Endothelial cell of umbilical vein (primary cell): ENCODE measurements around the gene DIS3L2. TPM values are rescaled to one million over a fixed set of nuclear protein-coding genes. Genes with fewer than 3 reads are reported as not detected.
"Not testable (repeated sequence)": the region's sequence is repeated elsewhere in the genome, so short reads cannot be mapped to it uniquely, and the experiment has no call there.

Experiments used
- BruUV-seq: library from RNA; stranded (reverse); fragments of 400-500 nt; replicated peaks from 2 replicates; lab custom pipeline; 2021; lab: Mats Ljungman, UMichigan
- CTCF ChIA-PET: fragments of 300-600, 350-600 bp; sonication (Branson Sonifier 250); formaldehyde crosslinking; loops from one replicate; lab custom pipeline; 2021; ENCODE audit warnings: antibody characterized with exemption, inconsistent platforms; lab: Charles Lee
- POLR2A ChIA-PET: fragments of 300-600, 350-600 bp; sonication (Branson Sonifier 250); formaldehyde crosslinking; loops from one replicate; lab custom pipeline; 2021; ENCODE audit warnings: antibody characterized with exemption, inconsistent platforms; lab: Charles Lee
- DNase-seq: peaks from one replicate; pipeline ENCODE4 v3.0.0-alpha.2; 2011; ENCODE audit warnings: low read depth, low spot score
- FAIRE-seq: peaks from 2 replicates; lab custom pipeline; 2011; peaks lifted over from hg19 to GRCh38; lab: Jason Lieb, UNC
- H2AFZ ChIP-seq: 2 replicates; pipeline ENCODE4 v1.6.0; 2012; ENCODE audit warnings: low read depth, low read length, control low read depth, inconsistent platforms
- H3K27ac ChIP-seq: 2 replicates; pipeline ENCODE4 v1.5.1; 2011; ENCODE audit warnings: low read depth, mild to moderate bottlenecking, control low read depth, low read length, moderate library complexity; ENCODE audit not compliant: insufficient read depth
- H3K27me3 ChIP-seq, 2 experiments: 2 replicates each; pipeline versions ENCODE4 v1.6.0 to v1.6.1; 2011; ENCODE audit warnings: low read length in 2 of 2, mixed read lengths in 1 of 2; ENCODE audit not compliant: control insufficient read depth in 2 of 2, insufficient read depth in 2 of 2
- H3K36me3 ChIP-seq, 2 experiments: 2 replicates in 1 of 2; 3 replicates in 1 of 2; pipeline ENCODE4 v1.5.1; 2011; ENCODE audit warnings: low read length in 2 of 2, mild to moderate bottlenecking in 1 of 2, moderate library complexity in 1 of 2; ENCODE audit not compliant: control insufficient read depth in 2 of 2, insufficient read depth in 2 of 2; ENCODE audit errors: extremely low read depth in 1 of 2
- H3K4me1 ChIP-seq: 3 replicates; pipeline ENCODE4 v1.5.1; 2011; ENCODE audit warnings: mild to moderate bottlenecking, low read length; ENCODE audit not compliant: control insufficient read depth, insufficient read depth; ENCODE audit errors: extremely low read depth
- H3K4me2 ChIP-seq: 2 replicates; pipeline ENCODE4 v1.6.1; 2011; ENCODE audit warnings: low read length, control low read depth, mixed read lengths; ENCODE audit not compliant: insufficient read depth
- H3K4me3 ChIP-seq, 3 experiments: fragments of 200-600 bp in 1 of 3; sonication (generic), shearing (Covaris generic) in 1 of 3; replicated peaks in 1 of 3; 2 replicates each; pipeline ENCODE4 v1.5.1; 2011 to 2016; ENCODE audit warnings: control low read depth in 3 of 3, low read length in 3 of 3, mild to moderate bottlenecking in 2 of 3, inconsistent platforms in 1 of 3, low read depth in 1 of 3, moderate library complexity in 1 of 3; ENCODE audit not compliant: insufficient read depth in 1 of 3
- H3K79me2 ChIP-seq: 2 replicates; pipeline ENCODE4 v1.6.0; 2012; ENCODE audit warnings: low read length, inconsistent platforms; ENCODE audit not compliant: control insufficient read depth, insufficient read depth
- H3K9ac ChIP-seq: replicated peaks from 2 replicates; pipeline ENCODE3; 2011; ENCODE audit warnings: low read length, control low read depth; ENCODE audit not compliant: insufficient read depth; ENCODE audit errors: extremely low read depth
- H3K9me1 ChIP-seq: replicated peaks from 3 replicates; pipeline ENCODE4 v1.6.0; 2011; ENCODE audit warnings: mild to moderate bottlenecking, low read length; ENCODE audit not compliant: control insufficient read depth, insufficient read depth; ENCODE audit errors: extremely low read depth
- H3K9me3 ChIP-seq: replicated peaks from 2 replicates; pipeline ENCODE4 v1.5.1; 2012; ENCODE audit warnings: low read length, inconsistent platforms; ENCODE audit not compliant: control insufficient read depth, insufficient read depth
- H4K20me1 ChIP-seq: replicated peaks from 2 replicates; pipeline ENCODE3; 2011; ENCODE audit warnings: mild to moderate bottlenecking, low read length; ENCODE audit not compliant: control insufficient read depth, insufficient read depth; ENCODE audit errors: extremely low read depth
- dilution Hi-C: fragments of 300-500 bp; cut with MboI; formaldehyde crosslinking; loops from one replicate; pipeline ENCODE4 v1.15.0; 2019; ENCODE audit warnings: low sequenced_read_pairs; ENCODE audit not compliant: extremely low pct_ligation_motif_present
- intact Hi-C: fragments of 100-400 bp; cut with micrococcal nuclease; formaldehyde crosslinking; loops from one replicate; pipeline ENCODE4 v1.10.0; 2022
- polyA plus RNA-seq, 4 experiments: library from polyadenylated mRNA; depleted of rRNA in 3 of 4; stranded (reverse) in 3 of 4; unstranded in 1 of 4; fragments of >200 nt; gene quantifications; 2 replicates each; pipeline versions ENCODE4 v1.2.1 to v1.2.3, GENCODE V29; 2011 to 2012; ENCODE audit warnings: missing spikeins in 1 of 4
- total RNA-seq: library from RNA; stranded (reverse); gene quantifications from 2 replicates; pipeline ENCODE4 v1.2.3, GENCODE V29; 2021

DIS3L2 gene
- total and polyA plus RNA-seq, 2 donors (not counting 3 experiments of a cell fraction or from before 2014, with no cell fraction given): 14.6 to 31.2 TPM

GRCh38 chr2:232331641-232332040 is 370.1 kb downstream of the DIS3L2 start:
- dilution Hi-C loops, H2AFZ ChIP-seq, H3K36me3 ChIP-seq, H3K4me3 ChIP-seq, FAIRE-seq, H3K27me3 ChIP-seq, H3K4me1 ChIP-seq, H3K4me2 ChIP-seq, H3K79me2 ChIP-seq, BruUV-seq, H4K20me1 ChIP-seq, H3K9me1 ChIP-seq, intact Hi-C loops, H3K9me3 ChIP-seq, H3K9ac ChIP-seq, H3K27ac ChIP-seq, DNase-seq, POLR2A ChIA-PET: not testable (repeated sequence)
- CTCF ChIA-PET: interaction anchor here (1.4 kb wide), 1 partner anchor 406 kb away, joined by 3 read pairs; no protein-coding TSS in a partner anchor

GRCh38 chr2:232332244-232332939 is 370.9 kb downstream of the DIS3L2 start:
- dilution Hi-C loops, H2AFZ ChIP-seq, BruUV-seq, H3K9ac ChIP-seq, H3K4me1 ChIP-seq, H3K4me2 ChIP-seq, H4K20me1 ChIP-seq, H3K27ac ChIP-seq, H3K79me2 ChIP-seq, H3K9me3 ChIP-seq, H3K9me1 ChIP-seq, FAIRE-seq, H3K27me3 ChIP-seq, intact Hi-C loops, POLR2A ChIA-PET, DNase-seq, H3K36me3 ChIP-seq, CTCF ChIA-PET, H3K4me3 ChIP-seq: not testable (repeated sequence)
